Adrenal gland (tissue), 12 donors: ENCODE measurements around the gene RTKN2. TPM values are rescaled to one million over a fixed set of nuclear protein-coding genes. Genes with fewer than 3 reads are reported as not detected.

Experiments
- DNase-seq, 7 donors: peaks; one replicate each; pipeline ENCODE4 v3.0.0-alpha.2; 2019 to 2020
- H3K27ac ChIP-seq, 5 donors: fragments of 200-600 bp; sonication (generic) in 4 of 5; 1 replicate in 3 of 5; 2 replicates in 2 of 5; pipeline versions ENCODE4 v1.5.1 to v1.8.0; 2016 to 2020; ENCODE audit warnings: mild to moderate bottlenecking in 1 of 5
- H3K27me3 ChIP-seq: fragments of 200-600 bp; 2 replicates; pipeline ENCODE4 v1.8.0; 2021
- H3K36me3 ChIP-seq, 2 donors: fragments of 200-600 bp; replicated peaks in 1 of 2; 1 replicate in 1 of 2; 2 replicates in 1 of 2; pipeline versions ENCODE4 v1.5.1 to v1.8.0; 2018 to 2022
- H3K4me1 ChIP-seq, 2 donors: fragments of 200-600 bp; replicated peaks in 1 of 2; 1 replicate in 1 of 2; 2 replicates in 1 of 2; pipeline versions ENCODE4 v1.5.1 to v1.8.0; 2018 to 2021
- H3K4me3 ChIP-seq, 4 donors: fragments of 200-600 bp; sonication (generic) in 3 of 4; one replicate each; pipeline ENCODE4 v1.5.1; 2016 to 2018
- H3K9me3 ChIP-seq, 3 donors: fragments of 200-600 bp; sonication (generic) in 1 of 3; replicated peaks in 1 of 3; 1 replicate in 2 of 3; 2 replicates in 1 of 3; pipeline versions ENCODE4 v1.5.1 to v1.8.0; 2016 to 2021
- POLR2A ChIP-seq, 2 donors: fragments of 450-650 bp; IDR thresholded peaks; one replicate each; pipeline ENCODE4 v1.6.1; 2017; ENCODE audit warnings: antibody characterized with exemption in 2 of 2, mild to moderate bottlenecking in 2 of 2, moderate library complexity in 1 of 2
- WGBS, 4 donors: extraction: QIAGEN DNeasy Blood & Tissue Kit in 2 of 4; methylation state at CpG; one replicate each; pipeline versions ENCODE4 v1.1.5 to v1.1.7; 2013 to 2017; 5-methylcytosine and 5-hydroxymethylcytosine counted together
- intact Hi-C, 2 donors: fragments of 100-400 bp; cut with DNase I; formaldehyde crosslinking; loops; one replicate each; pipeline versions ENCODE4 v1.14.1 to v1.15.0; 2022 to 2023
- polyA plus RNA-seq, 3 donors: library from polyadenylated mRNA; stranded (reverse); fragments of 200-250 nt in 2 of 3; fragments of 350-450 nt in 1 of 3; fragmentation: Illumina TruSeq in 1 of 3; extraction: RNeasy Lipid Tissue Mini Kit (QIAGEN cat#74804) in 1 of 3; gene quantifications; one replicate each; pipeline ENCODE4 v1.2.3, GENCODE V29; 2013 to 2014
- total RNA-seq, 9 donors: library from RNA; depleted of rRNA in 4 of 9; stranded (reverse); fragments of >200 nt in 4 of 9; fragments of 120-200 nt in 1 of 9; fragmentation: NEBNext Ultra II Directional in 1 of 9; extraction: Animal tissue kit (Norgen Biotek cat#: 25700) in 1 of 9; gene quantifications; one replicate each; pipeline versions ENCODE4 v1.1.0 to v1.2.4, GENCODE V29; 2013 to 2023
- TF ChIP-seq, protein P1 (sequence below), 6 experiments: fragments of 450-650 bp in 4 of 6; fragments of 200-600 bp in 2 of 6; sonication (generic) in 1 of 6; IDR thresholded peaks; 1 replicate in 5 of 6; 2 replicates in 1 of 6; pipeline versions ENCODE4 v1.5.1 to v1.8.0; 2016 to 2021; ENCODE audit warnings: antibody characterized with exemption in 6 of 6, mild to moderate bottlenecking in 2 of 6, moderate library complexity in 1 of 6
- donor health status: healthy with polysubstance abuse.
- donor health status: Bipolar disorder and iron deficiency.
- donor health status: DM: yes; HTN: yes; CAD: no.
- donor health status: DM: no; HTN: no; CAD: no.
- donor health status: DM: no; HTN: no; CAD: no.
- donor health status: DM: yes; HTN: yes; CAD: no.

Gene RTKN2
- total and polyA plus RNA-seq, 12 donors = 0.07 to 3.4 (median 0.09) TPM; not detected in 4

DNA sequence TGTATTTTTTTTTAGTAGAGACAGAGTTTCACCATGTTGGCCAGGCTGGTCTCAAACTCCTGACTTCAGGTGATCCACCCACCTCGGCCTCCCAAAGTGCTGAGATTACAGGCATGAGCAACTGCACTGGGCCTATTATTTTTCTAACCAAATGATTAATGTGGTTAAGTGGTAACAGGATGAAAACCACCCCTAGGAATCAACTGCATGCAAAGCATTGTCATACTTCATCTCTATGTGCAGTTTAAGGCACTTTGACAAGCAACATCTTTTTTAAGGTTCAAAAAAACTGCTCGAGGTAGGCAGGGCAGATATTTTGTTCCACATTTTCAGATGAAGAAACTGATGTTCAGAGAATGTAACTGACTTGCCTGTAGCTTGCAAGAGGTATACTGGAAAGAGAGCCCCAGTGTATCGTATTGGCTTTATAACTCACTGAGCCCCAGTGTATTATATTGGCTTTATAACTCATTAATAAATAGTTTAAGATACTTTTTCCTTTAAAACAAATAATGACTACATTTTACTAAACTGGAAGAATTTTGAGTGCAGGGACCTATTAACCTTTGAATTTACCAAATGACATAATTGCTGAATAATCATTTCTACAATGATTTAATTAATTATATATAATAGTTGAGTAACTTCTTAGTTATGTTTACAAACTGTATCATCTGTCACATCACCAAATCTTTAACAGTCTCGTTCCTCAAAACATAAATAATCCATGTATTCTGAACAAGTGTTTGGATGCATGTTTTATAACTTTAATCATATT lies 38.1 kb downstream of the RTKN2 start:
- WGBS, 4 donors = 83 to 90% (median 85%) methylated on average over 4 of the region's 4 CpGs
- DNase-seq = no peak
- Histone ChIP-seq H3K9me3 (no peaks in the 10 kb centered on the region), H3K27ac (no peak overlapping the region), H3K27me3 (no peaks in the 10 kb centered on the region), H3K4me3 (no peak overlapping the region), H3K36me3 (no peaks in the 10 kb centered on the region), H3K4me1 (no peaks in the 10 kb centered on the region)
- TF ChIP-seq, protein P1, sequence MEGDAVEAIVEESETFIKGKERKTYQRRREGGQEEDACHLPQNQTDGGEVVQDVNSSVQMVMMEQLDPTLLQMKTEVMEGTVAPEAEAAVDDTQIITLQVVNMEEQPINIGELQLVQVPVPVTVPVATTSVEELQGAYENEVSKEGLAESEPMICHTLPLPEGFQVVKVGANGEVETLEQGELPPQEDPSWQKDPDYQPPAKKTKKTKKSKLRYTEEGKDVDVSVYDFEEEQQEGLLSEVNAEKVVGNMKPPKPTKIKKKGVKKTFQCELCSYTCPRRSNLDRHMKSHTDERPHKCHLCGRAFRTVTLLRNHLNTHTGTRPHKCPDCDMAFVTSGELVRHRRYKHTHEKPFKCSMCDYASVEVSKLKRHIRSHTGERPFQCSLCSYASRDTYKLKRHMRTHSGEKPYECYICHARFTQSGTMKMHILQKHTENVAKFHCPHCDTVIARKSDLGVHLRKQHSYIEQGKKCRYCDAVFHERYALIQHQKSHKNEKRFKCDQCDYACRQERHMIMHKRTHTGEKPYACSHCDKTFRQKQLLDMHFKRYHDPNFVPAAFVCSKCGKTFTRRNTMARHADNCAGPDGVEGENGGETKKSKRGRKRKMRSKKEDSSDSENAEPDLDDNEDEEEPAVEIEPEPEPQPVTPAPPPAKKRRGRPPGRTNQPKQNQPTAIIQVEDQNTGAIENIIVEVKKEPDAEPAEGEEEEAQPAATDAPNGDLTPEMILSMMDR (IDR thresholded peaks at IDR 0.05) = no peak
- no peak for TF ChIP-seq POLR2A (IDR thresholded peaks at IDR 0.05)
- intact Hi-C loops = no loop called here

DNA sequence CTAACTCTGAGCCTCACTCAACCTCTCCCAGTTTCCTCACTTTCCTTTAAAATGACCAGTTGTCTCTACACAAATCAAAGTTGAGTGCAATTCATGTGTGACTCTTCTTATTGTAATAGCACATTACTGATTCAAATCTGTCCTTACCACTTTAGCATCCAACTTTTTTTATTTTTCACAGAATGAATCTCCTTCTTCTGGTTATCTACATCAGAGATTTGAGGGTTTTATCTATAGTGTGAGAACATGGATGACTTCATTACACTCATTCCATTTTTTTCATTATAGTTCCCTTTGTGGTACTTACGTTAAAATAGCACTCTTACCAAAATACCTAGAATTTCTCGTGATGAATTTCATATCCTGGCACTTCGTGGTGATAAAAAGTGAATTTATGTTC lies 43.3 kb downstream of the RTKN2 start:
- WGBS, 4 donors = 90 to 98% (median 97%) methylated on average over 3 of the region's 3 CpGs
- DNase-seq = no peak

GRCh38 chr10:62224606-62225005 lies 44.0 kb downstream of the RTKN2 start:
- no peak for DNase-seq
- WGBS, 4 donors = 96 to 100% (median 96%) methylated on average over 1 of the region's 1 CpG
- intact Hi-C loops = no loop called here

More for the DNA sequence above, 43.3 kb downstream of the RTKN2 start:
- Histone ChIP-seq H3K27me3 (no peaks in the 10 kb centered on the region), H3K4me3 (no peak overlapping the region), H3K36me3 (no peaks in the 10 kb centered on the region), H3K9me3 (peaks cover 0 to 4% (median 0%) of the 10 kb centered on the region in 3 donors), H3K27ac (no peak overlapping the region), H3K4me1 (no peaks in the 10 kb centered on the region)
- no peak for TF ChIP-seq POLR2A (IDR thresholded peaks at IDR 0.05)
- TF ChIP-seq, protein P1 (IDR thresholded peaks at IDR 0.05) = no peak
- intact Hi-C loops = no loop called here

DNA sequence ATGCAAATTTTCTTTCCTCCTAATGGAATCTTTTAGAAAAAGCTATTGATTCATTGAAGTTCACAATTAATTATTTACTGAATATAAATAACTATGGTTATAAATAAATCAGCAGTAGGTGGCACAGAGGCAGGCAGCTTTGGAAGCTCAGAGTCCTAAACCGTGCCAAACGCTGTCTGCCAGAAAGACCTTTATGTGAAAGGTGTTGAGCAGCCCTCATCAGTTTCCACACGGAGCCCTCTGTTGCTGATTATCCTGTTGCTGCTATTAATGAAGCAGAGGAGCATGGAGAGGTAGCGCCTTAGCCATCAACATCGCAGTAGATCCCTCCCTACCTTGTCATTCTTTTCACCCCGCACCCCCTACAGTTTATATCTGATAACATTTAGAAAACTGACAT lies 51.0 kb downstream of the RTKN2 start:
- Histone ChIP-seq H3K4me1 (no peaks in the 10 kb centered on the region), H3K36me3 (no peaks in the 10 kb centered on the region), H3K9me3 (peaks cover 0 to 4% (median 0%) of the 10 kb centered on the region in 3 donors), H3K27me3 (no peaks in the 10 kb centered on the region), H3K4me3 (no peak overlapping the region), H3K27ac (no peak overlapping the region)
- no peak for TF ChIP-seq POLR2A (IDR thresholded peaks at IDR 0.05)
- TF ChIP-seq, protein P1 (IDR thresholded peaks at IDR 0.05) = no peak
- DNase-seq = no peak
- 65 to 93% (median 72%) methylated on average over 6 of the region's 6 CpGs for WGBS, 4 donors
- intact Hi-C loops = no loop called here

More at GRCh38 chr10:62224606-62225005, 44.0 kb downstream of the RTKN2 start:
- H3K4me1 ChIP-seq = no peaks in the 10 kb centered on the region
- H3K9me3 ChIP-seq = peaks cover 0 to 4% (median 0%) of the 10 kb centered on the region in 3 donors
- TF ChIP-seq, protein P1 (IDR thresholded peaks at IDR 0.05) = no peak
- TF ChIP-seq POLR2A (IDR thresholded peaks at IDR 0.05) = no peak
- no peak overlapping the region for H3K4me3 ChIP-seq
- H3K27ac ChIP-seq = no peak overlapping the region
- H3K27me3 ChIP-seq = no peaks in the 10 kb centered on the region
- H3K36me3 ChIP-seq = no peaks in the 10 kb centered on the region
